ENCODE measurements around the gene RASA3. TPM values are rescaled to one million over a fixed set of nuclear protein-coding genes. Genes with fewer than 3 reads are reported as not detected.

The RASA3 gene
- total RNA-seq, 1 experiment from 2014 or later = 0.95 TPM

- no TSS peak for BruUV-seq (replicated peaks)
- no peak overlapping the region for H3K4me3 Mint-ChIP-seq (ENCODE audit: unreplicated experiment)
Observed at GRCh38 chr13:114059946-114060860, 72.2 kb downstream of the RASA3 start.

GRCh38 chr13:114059428-114059827 is 73.0 kb downstream of the RASA3 start:
- Histone ChIP-seq H3K36me3 (ENCODE audit: control insufficient read depth, insufficient read depth, low read length) (no peaks in the 10 kb centered on the region), H3K4me1 (0 out of 2 replicates have a peak, but pooled peaks cover 3% of the 10 kb centered on the region), H3K9me3 (no peaks in the 10 kb centered on the region), H3K4me3 (ENCODE audit: low read depth, low read length) (no peak overlapping the region), H3K27me3 (replicated peaks; ENCODE audit: control insufficient read depth, insufficient read depth, low read length) (no peaks in the 10 kb centered on the region)
- DNase-seq = no peak
- H3K4me3 Mint-ChIP-seq (ENCODE audit: unreplicated experiment) = no peak overlapping the region
- ChIA-PET POLR2A (no interaction called here), CTCF (no interaction called here)
- TF ChIP-seq CTCF (IDR thresholded peaks at IDR 0.05; ENCODE audit: insufficient read depth in 1 of 2, low read depth in 1 of 2, low read length in 1 of 2, severe bottlenecking in 1 of 2, unreplicated experiment in 1 of 2) = no peak
- intact Hi-C loops (cut with micrococcal nuclease; ENCODE audit: unreplicated experiment) = no loop called here
- H3K4me1 Mint-ChIP-seq (ENCODE audit: low read depth, unreplicated experiment) = no peaks in the 10 kb centered on the region
- H3K27ac Mint-ChIP-seq (ENCODE audit: unreplicated experiment) = no peak overlapping the region
- H3K36me3 Mint-ChIP-seq (ENCODE audit: insufficient read depth, unreplicated experiment) = peaks cover 2% of the 10 kb centered on the region
- BruUV-seq (replicated peaks) = no TSS peak
- H3K9me3 Mint-ChIP-seq (ENCODE audit: unreplicated experiment) = no peaks in the 10 kb centered on the region
- no peaks in the 10 kb centered on the region for H3K27me3 Mint-ChIP-seq (ENCODE audit: insufficient read depth, unreplicated experiment)

More at GRCh38 chr13:114059946-114060860, 72.2 kb downstream of the RASA3 start:
- H3K4me1 ChIP-seq = peaks cover 7% of the 10 kb centered on the region; the same call in 1 of the 2 replicates
- H3K27ac Mint-ChIP-seq (ENCODE audit: unreplicated experiment) = no peak overlapping the region
- H3K4me1 Mint-ChIP-seq (ENCODE audit: low read depth, unreplicated experiment) = no peaks in the 10 kb centered on the region
- no peak overlapping the region for H3K4me3 ChIP-seq (ENCODE audit: low read depth, low read length)
- no peak for TF ChIP-seq CTCF (IDR thresholded peaks at IDR 0.05; ENCODE audit: insufficient read depth in 1 of 2, low read depth in 1 of 2, low read length in 1 of 2, severe bottlenecking in 1 of 2, unreplicated experiment in 1 of 2)
- no peaks in the 10 kb centered on the region for H3K36me3 ChIP-seq (ENCODE audit: control insufficient read depth, insufficient read depth, low read length)
- intact Hi-C loops (cut with micrococcal nuclease; ENCODE audit: unreplicated experiment) = loop anchor here (10.0 kb wide), 1 partner anchor 55 kb away; no protein-coding TSS in a partner anchor
- H3K27me3 Mint-ChIP-seq (ENCODE audit: insufficient read depth, unreplicated experiment) = no peaks in the 10 kb centered on the region
- CTCF ChIA-PET = no interaction called here
- no peaks in the 10 kb centered on the region for H3K27me3 ChIP-seq (replicated peaks; ENCODE audit: control insufficient read depth, insufficient read depth, low read length)
- no peaks in the 10 kb centered on the region for H3K9me3 Mint-ChIP-seq (ENCODE audit: unreplicated experiment)
- peaks cover 10% of the 10 kb centered on the region for H3K36me3 Mint-ChIP-seq (ENCODE audit: insufficient read depth, unreplicated experiment)
- no peaks in the 10 kb centered on the region for H3K9me3 ChIP-seq
- no peak for DNase-seq
- POLR2A ChIA-PET = no interaction called here

- BruUV-seq (replicated peaks) = no TSS peak
- no peak for DNase-seq
- no peak for TF ChIP-seq CTCF (IDR thresholded peaks at IDR 0.05; ENCODE audit: insufficient read depth in 1 of 2, low read depth in 1 of 2, low read length in 1 of 2, severe bottlenecking in 1 of 2, unreplicated experiment in 1 of 2)
- no peaks in the 10 kb centered on the region for H3K36me3 ChIP-seq (ENCODE audit: control insufficient read depth, insufficient read depth, low read length)
- H3K36me3 Mint-ChIP-seq (ENCODE audit: insufficient read depth, unreplicated experiment) = no peaks in the 10 kb centered on the region
- H3K4me3 ChIP-seq (ENCODE audit: low read depth, low read length) = no peak overlapping the region
- no peak overlapping the region for H3K4me3 Mint-ChIP-seq (ENCODE audit: unreplicated experiment)
- no peaks in the 10 kb centered on the region for H3K27me3 ChIP-seq (replicated peaks; ENCODE audit: control insufficient read depth, insufficient read depth, low read length)
- H3K4me1 Mint-ChIP-seq (ENCODE audit: low read depth, unreplicated experiment) = no peaks in the 10 kb centered on the region
- H3K27ac Mint-ChIP-seq (ENCODE audit: unreplicated experiment) = no peak overlapping the region
- no peaks in the 10 kb centered on the region for H3K9me3 ChIP-seq
- no peaks in the 10 kb centered on the region for H3K9me3 Mint-ChIP-seq (ENCODE audit: unreplicated experiment)
- intact Hi-C loops (cut with micrococcal nuclease; ENCODE audit: unreplicated experiment) = no loop called here
- ChIA-PET POLR2A (no interaction called here), CTCF (no interaction called here)
- no peaks in the 10 kb centered on the region for H3K4me1 ChIP-seq
- H3K27me3 Mint-ChIP-seq (ENCODE audit: insufficient read depth, unreplicated experiment) = no peaks in the 10 kb centered on the region
Observed at GRCh38 chr13:114058051-114058867, 74.2 kb downstream of the RASA3 start.
